ENCODE results near the gene SNX20.

SNX20 gene

GRCh38 chr16:50632927-50633800 is 47.9 kb downstream of the SNX20 start:
- DNase-seq = no peak

GRCh38 chr16:50631985-50632576 is 49.0 kb downstream of the SNX20 start:
- no peak for DNase-seq

- DNase-seq = no peak
Observed at GRCh38 chr16:50631249-50631984, 49.7 kb downstream of the SNX20 start.

- DNase-seq = no peak
Observed at GRCh38 chr16:50630394-50631020, 50.6 kb downstream of the SNX20 start.

DNA sequence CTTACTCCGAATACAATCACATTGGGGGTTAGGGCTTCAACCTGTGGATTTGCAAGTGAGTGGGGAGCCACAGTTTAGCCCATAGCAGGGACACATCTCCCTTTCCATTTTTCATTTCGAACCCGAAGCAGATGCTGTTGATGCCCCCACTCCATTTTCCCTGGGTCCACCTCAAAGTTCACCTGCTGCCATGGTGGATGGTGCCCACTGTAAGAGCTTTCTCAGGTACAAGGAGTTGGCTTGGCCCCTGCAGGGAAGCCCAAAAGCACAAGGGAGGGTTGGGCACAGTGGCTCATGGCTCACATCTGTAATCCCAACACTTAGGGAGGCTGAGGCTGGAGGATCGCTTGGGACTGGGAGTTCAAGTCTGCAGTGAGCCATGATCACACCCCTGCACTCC is 51.8 kb downstream of the SNX20 start:
- no peak for DNase-seq

DNA sequence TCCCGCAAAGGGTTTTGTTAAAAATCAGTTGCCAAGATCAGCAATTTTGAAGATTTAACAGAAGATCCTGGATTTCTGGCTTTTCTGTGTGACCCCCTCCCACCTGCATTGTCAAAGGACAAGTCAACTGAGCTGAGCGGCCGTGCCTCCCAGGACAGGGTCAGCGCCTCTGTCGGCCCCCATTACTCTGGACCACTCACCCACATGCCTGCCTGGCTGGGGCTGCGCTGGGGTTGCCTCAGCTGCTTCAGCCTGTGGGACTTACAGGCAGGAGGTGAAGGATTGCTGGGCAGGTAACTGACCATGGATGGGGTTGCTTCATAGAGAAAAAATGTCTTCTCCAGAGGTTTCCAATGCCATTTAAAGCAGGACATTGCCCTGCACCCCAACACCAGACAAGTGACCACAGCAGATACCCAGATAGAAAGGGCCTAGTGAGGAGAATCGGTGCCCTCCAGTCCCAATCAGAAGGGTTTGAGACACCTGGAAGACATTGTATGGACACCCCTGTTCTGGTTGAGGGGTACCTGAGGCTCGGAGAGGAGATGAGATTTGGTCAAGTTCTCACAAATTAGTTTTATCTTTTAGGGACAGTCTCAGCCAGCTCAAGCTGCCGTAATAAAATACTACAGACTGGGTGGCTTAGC is 52.8 kb downstream of the SNX20 start:
- DNase-seq = no peak

DNA sequence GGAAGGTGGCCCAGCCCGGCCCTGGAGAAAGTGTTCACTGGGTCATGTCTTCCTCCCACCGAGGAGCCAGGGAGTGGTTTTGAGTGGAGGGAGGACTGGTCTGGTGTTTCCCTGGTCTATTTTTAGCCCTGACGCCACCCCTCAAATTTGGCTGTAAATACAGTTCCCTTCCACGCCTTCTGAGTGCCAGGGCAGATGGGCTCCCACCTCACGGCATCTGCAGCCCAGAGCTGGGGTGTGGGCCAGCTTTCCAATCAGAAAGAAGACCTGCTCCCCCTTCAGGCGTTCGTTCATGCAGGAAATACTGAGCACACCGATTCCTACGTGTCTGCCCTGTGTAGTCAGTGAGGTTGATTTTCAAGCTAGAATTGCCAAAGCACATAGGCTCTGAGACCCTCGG is 53.7 kb downstream of the SNX20 start:
- DNase-seq = no peak

DNA sequence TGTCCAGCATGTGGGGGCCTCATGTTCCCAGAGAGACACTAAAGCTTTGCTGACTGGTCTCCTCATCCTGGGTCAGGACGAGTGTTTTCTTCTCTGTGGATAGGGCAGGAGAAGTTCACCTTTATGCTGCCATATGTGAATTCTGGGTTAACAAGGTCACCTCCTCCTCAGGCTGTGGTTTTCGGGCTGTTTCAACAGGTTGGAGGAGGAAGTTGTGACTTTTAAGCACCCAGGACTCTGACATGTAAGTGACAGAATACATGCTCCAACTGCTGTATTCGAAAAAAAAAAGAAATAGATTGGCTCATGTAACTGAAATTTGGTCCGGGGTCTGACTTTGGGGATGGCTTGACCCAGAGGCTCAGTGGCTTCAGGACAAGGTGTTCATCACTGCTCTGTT is 54.2 kb downstream of the SNX20 start:
- DNase-seq = no peak

DNA sequence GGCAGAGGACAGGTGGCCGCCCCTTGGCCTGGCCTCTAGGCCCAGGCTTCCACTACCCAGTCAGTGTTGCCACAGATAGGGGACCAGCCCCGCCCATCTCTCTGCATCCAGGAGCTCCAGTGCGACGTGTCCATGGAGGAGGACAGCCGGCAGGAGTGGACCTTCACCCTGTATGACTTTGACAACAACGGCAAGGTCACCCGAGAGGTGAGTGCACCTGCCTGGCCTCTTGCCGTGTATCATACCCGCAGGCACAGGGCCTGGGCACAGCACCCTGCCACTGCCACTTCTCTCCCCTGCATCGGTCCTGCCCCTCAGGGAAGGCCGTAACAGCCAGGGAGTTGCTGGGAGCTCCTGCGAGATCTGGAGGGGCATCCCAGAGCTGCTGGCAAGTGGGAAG is 55.7 kb downstream of the SNX20 start:
- no peak for DNase-seq

GRCh38 chr16:50624449-50624970 is 56.6 kb downstream of the SNX20 start:
- no peak for DNase-seq

GRCh38 chr16:50622643-50623369 is 58.3 kb downstream of the SNX20 start:
- DNase-seq = no peak

GRCh38 chr16:50622029-50622428 is 59.1 kb downstream of the SNX20 start:
- no peak for DNase-seq
